Measurements from ENCODE around the gene BCL6. TPM values are rescaled to one million over a fixed set of nuclear protein-coding genes. Genes with fewer than 3 reads are reported as not detected.

Gene BCL6
- total and polyA plus RNA-seq, 9 of the 15 experiments (the other 6 are each of a cell fraction or from before 2014, with no cell fraction given) = 0.08 to 3.5 (median 1.6) TPM

GRCh38 chr3:187794731-187795130 lies 49.5 kb upstream of the BCL6 start:
- Histone ChIP-seq H3K9me1 (ENCODE audit: control insufficient read depth, insufficient read depth, low read length) (no peaks in the 10 kb centered on the region), H2AFZ (ENCODE audit: low read depth, low read length) (no peak overlapping the region), H3K9me3 (replicated peaks; ENCODE audit: control insufficient read depth, insufficient read depth, low read depth, low read length) (no peaks in the 10 kb centered on the region), H3K4me1 (replicated peaks in 1 of 2; ENCODE audit: control insufficient read depth in 2 of 2, insufficient read depth in 2 of 2, low read length in 2 of 2) (no peaks in the 10 kb centered on the region), H3K27me3 (ENCODE audit: control insufficient read depth in 2 of 2, insufficient read depth in 2 of 2, low read length in 2 of 2) (peaks cover 0 to 26% of the 10 kb centered on the region in 2 experiments; a peak in 3 of 5 replicates), H3K4me2 (ENCODE audit: insufficient read depth, low read length) (no peak overlapping the region), H3K9ac (ENCODE audit: insufficient read depth in 1 of 2, low read depth in 2 of 2, low read length in 2 of 2) (no peak overlapping the region), H3K4me3 (no peak overlapping the region), H3K36me3 (ENCODE audit: control insufficient read depth, insufficient read depth, low read length) (no peaks in the 10 kb centered on the region), H3K79me2 (ENCODE audit: control insufficient read depth, insufficient read depth, low read length) (no peaks in the 10 kb centered on the region), H3K27ac (ENCODE audit: extremely low read depth, low read depth, low read length) (no peak overlapping the region), H4K20me1 (replicated peaks; ENCODE audit: control insufficient read depth, insufficient read depth, low read length) (no peaks in the 10 kb centered on the region)
- TF ChIP-seq NR2F6 (CRISPR knock-in tag; IDR thresholded peaks at IDR 0.05) = no peak
- no peak for TF ChIP-seq TAL1 (IDR thresholded peaks at IDR 0.05)
- TF ChIP-seq SIRT6 (IDR thresholded peaks at IDR 0.05; ENCODE audit: low read depth, low read length) = no peak
- TF ChIP-seq PRPF4 (IDR thresholded peaks at IDR 0.05; ENCODE audit: insufficient read depth, low read depth, low read length, poor library complexity, severe bottlenecking) = no peak
- no peak for TF ChIP-seq ZFP91 (CRISPR knock-in tag; IDR thresholded peaks at IDR 0.05)
- no peak for TF ChIP-seq MLLT1 (IDR thresholded peaks at IDR 0.05)
- TF ChIP-seq ZC3H8 (IDR thresholded peaks at IDR 0.05) = no peak
- no peak for TF ChIP-seq SIN3B (IDR thresholded peaks at IDR 0.05; ENCODE audit: low read depth)
- TF ChIP-seq SMAD3 (CRISPR knock-in tag; conservative IDR thresholded peaks at IDR 0.05) = no peak
- no peak for TF ChIP-seq MEIS2 (IDR thresholded peaks at IDR 0.05; ENCODE audit: partially characterized antibody)
- no peak for TF ChIP-seq TBP (optimal IDR thresholded peaks at IDR 0.05; ENCODE audit: low read depth, low read length)
- no peak for TF ChIP-seq CUX1 (CRISPR knock-in tag; IDR thresholded peaks at IDR 0.05)
- no peak for FAIRE-seq
- intact Hi-C loops (cut with micrococcal nuclease) (no loop called here), in situ Hi-C loops (cut with MboI) (no loop called here)
- no peak for ATAC-seq
- ChIA-PET POLR2A (no interaction called here), CTCF (ENCODE audit: low intra/inter-chr PET ratio) (no interaction called here)
- 0% methylated on average over 4 of the region's 4 CpGs for WGBS (ENCODE audit: insufficient coverage, low coverage, missing lambda C conversion rate)
- no TSS peak for BruUV-seq (replicated peaks)
- DNase-seq (ENCODE audit: extremely low read depth in 1 of 4, low spot score in 3 of 4) = no peak
